ENCODE data around the gene MERTK.

MERTK gene

DNA sequence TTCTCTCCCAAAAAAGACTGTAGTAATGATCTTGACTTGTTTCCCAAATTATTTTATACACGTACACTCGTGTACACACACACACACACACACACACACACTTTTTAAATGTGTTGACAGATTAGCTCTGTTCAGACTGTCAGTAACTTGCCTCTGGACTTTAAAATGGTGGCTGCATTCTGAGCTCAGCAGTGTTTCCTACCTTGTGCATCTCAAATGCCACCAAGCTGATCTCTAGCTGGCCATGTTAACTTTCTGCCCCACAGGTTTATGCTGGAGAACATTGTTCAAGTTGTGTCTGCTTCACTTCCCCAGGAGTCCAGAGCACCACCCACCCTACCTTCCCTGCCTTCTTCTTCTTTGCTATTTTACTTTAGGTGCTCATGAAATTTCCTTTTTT is 83.3 kb downstream of the MERTK start:
- Histone ChIP-seq H3K9ac (ENCODE audit: low read length) (no peak overlapping the region), H3K36me3 (ENCODE audit: control insufficient read depth, insufficient read depth, low read length) (peaks cover 33% of the 10 kb centered on the region), H3K4me3 (ENCODE audit: low read depth, low read length) (no peak overlapping the region), H3K9me3 (ENCODE audit: control insufficient read depth, insufficient read depth, low read depth, low read length) (no peaks in the 10 kb centered on the region; the same call in 1 of the 2 replicates), H3K4me1 (ENCODE audit: control insufficient read depth, insufficient read depth, low read length) (no peaks in the 10 kb centered on the region; the same call in 1 of the 2 replicates), H3K27me3 (ENCODE audit: control insufficient read depth, insufficient read depth, low read length) (no peaks in the 10 kb centered on the region), H3K27ac (ENCODE audit: low read depth, low read length) (no peak overlapping the region)

- Histone ChIP-seq H3K27ac (ENCODE audit: low read depth, low read length) (no peak overlapping the region), H3K4me1 (ENCODE audit: control insufficient read depth, insufficient read depth, low read length) (no peaks in the 10 kb centered on the region; the same call in 1 of the 2 replicates), H3K9me3 (ENCODE audit: control insufficient read depth, insufficient read depth, low read depth, low read length) (no peaks in the 10 kb centered on the region), H3K4me3 (ENCODE audit: low read depth, low read length) (no peak overlapping the region), H3K36me3 (ENCODE audit: control insufficient read depth, insufficient read depth, low read length) (peaks cover 27% of the 10 kb centered on the region), H3K9ac (ENCODE audit: low read length) (no peak overlapping the region), H3K27me3 (ENCODE audit: control insufficient read depth, insufficient read depth, low read length) (no peaks in the 10 kb centered on the region)
Observed at GRCh38 chr2:111982822-111983221, 84.4 kb downstream of the MERTK start.

GRCh38 chr2:111983478-111984212 is 85.2 kb downstream of the MERTK start:
- H3K36me3 ChIP-seq (ENCODE audit: control insufficient read depth, insufficient read depth, low read length), result peaks cover 29% of the 10 kb centered on the region
- no peaks in the 10 kb centered on the region for H3K27me3 ChIP-seq (ENCODE audit: control insufficient read depth, insufficient read depth, low read length)
- H3K9ac ChIP-seq (ENCODE audit: low read length), result no peak overlapping the region
- no peak overlapping the region for H3K4me3 ChIP-seq (ENCODE audit: low read depth, low read length)
- no peaks in the 10 kb centered on the region; the same call in 1 of the 2 replicates for H3K4me1 ChIP-seq (ENCODE audit: control insufficient read depth, insufficient read depth, low read length)
- H3K27ac ChIP-seq (ENCODE audit: low read depth, low read length), result no peak overlapping the region
- H3K9me3 ChIP-seq (ENCODE audit: control insufficient read depth, insufficient read depth, low read depth, low read length), result no peaks in the 10 kb centered on the region

- no peaks in the 10 kb centered on the region for H3K27me3 ChIP-seq (ENCODE audit: control insufficient read depth, insufficient read depth, low read length)
- no peak overlapping the region for H3K4me3 ChIP-seq (ENCODE audit: low read depth, low read length)
- peaks cover 29% of the 10 kb centered on the region for H3K36me3 ChIP-seq (ENCODE audit: control insufficient read depth, insufficient read depth, low read length)
- no peaks in the 10 kb centered on the region for H3K9me3 ChIP-seq (ENCODE audit: control insufficient read depth, insufficient read depth, low read depth, low read length)
- H3K9ac ChIP-seq (ENCODE audit: low read length), result no peak overlapping the region
- no peak overlapping the region for H3K27ac ChIP-seq (ENCODE audit: low read depth, low read length)
- no peaks in the 10 kb centered on the region; the same call in 1 of the 2 replicates for H3K4me1 ChIP-seq (ENCODE audit: control insufficient read depth, insufficient read depth, low read length)
Observed at GRCh38 chr2:111984213-111984604, 85.8 kb downstream of the MERTK start.

- Histone ChIP-seq H3K4me1 (ENCODE audit: control insufficient read depth, insufficient read depth, low read length) (no peaks in the 10 kb centered on the region; the same call in 1 of the 2 replicates), H3K9ac (ENCODE audit: low read length) (no peak overlapping the region), H3K9me3 (ENCODE audit: control insufficient read depth, insufficient read depth, low read depth, low read length) (no peaks in the 10 kb centered on the region), H3K27ac (ENCODE audit: low read depth, low read length) (no peak overlapping the region), H3K27me3 (ENCODE audit: control insufficient read depth, insufficient read depth, low read length) (no peaks in the 10 kb centered on the region), H3K36me3 (ENCODE audit: control insufficient read depth, insufficient read depth, low read length) (peaks cover 31% of the 10 kb centered on the region), H3K4me3 (ENCODE audit: low read depth, low read length) (no peak overlapping the region)
Observed at GRCh38 chr2:111985514-111985913, 87.1 kb downstream of the MERTK start.

GRCh38 chr2:111986116-111986900 is 87.9 kb downstream of the MERTK start:
- Histone ChIP-seq H3K4me3 (ENCODE audit: low read depth, low read length) (no peak overlapping the region), H3K9me3 (ENCODE audit: control insufficient read depth, insufficient read depth, low read depth, low read length) (no peaks in the 10 kb centered on the region), H3K36me3 (ENCODE audit: control insufficient read depth, insufficient read depth, low read length) (peaks cover 31% of the 10 kb centered on the region), H3K27ac (ENCODE audit: low read depth, low read length) (no peak overlapping the region), H3K4me1 (ENCODE audit: control insufficient read depth, insufficient read depth, low read length) (no peaks in the 10 kb centered on the region; the same call in 1 of the 2 replicates), H3K27me3 (ENCODE audit: control insufficient read depth, insufficient read depth, low read length) (no peaks in the 10 kb centered on the region), H3K9ac (ENCODE audit: low read length) (no peak overlapping the region)

DNA sequence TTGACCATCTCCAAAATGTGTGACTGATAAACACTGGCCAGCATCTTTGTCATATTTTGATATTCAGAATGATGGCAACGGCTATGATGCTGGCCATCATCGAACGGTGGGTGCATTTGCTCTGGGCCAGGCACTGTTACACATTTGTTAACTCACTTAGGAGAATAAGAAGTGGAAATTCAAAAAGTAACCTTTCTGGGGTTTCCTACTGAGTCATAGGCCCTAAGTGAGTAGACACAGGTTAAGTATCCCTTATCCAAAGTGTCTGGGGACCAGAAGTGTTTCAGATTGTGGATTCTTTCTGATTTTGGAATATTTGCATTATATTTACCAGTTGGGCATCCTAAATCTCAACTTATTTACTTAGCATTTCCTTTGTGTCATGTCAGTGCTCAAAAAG is 92.0 kb downstream of the MERTK start:
- no peaks in the 10 kb centered on the region for H3K27me3 ChIP-seq (ENCODE audit: control insufficient read depth, insufficient read depth, low read length)

GRCh38 chr2:111990856-111991255 is 92.4 kb downstream of the MERTK start:
- no peaks in the 10 kb centered on the region; the same call in 1 of the 2 replicates for H3K4me1 ChIP-seq (ENCODE audit: control insufficient read depth, insufficient read depth, low read length)
- H3K27me3 ChIP-seq (ENCODE audit: control insufficient read depth, insufficient read depth, low read length), result no peaks in the 10 kb centered on the region
- peaks cover 9% of the 10 kb centered on the region; the same call in 1 of the 2 replicates for H3K36me3 ChIP-seq (ENCODE audit: control insufficient read depth, insufficient read depth, low read length)

More for the DNA sequence above, 92.0 kb downstream of the MERTK start:
- Histone ChIP-seq H3K36me3 (ENCODE audit: control insufficient read depth, insufficient read depth, low read length) (peaks cover 9% of the 10 kb centered on the region; the same call in 1 of the 2 replicates), H3K9ac (ENCODE audit: low read length) (no peak overlapping the region), H3K4me1 (ENCODE audit: control insufficient read depth, insufficient read depth, low read length) (no peaks in the 10 kb centered on the region; the same call in 1 of the 2 replicates), H3K27ac (ENCODE audit: low read depth, low read length) (no peak overlapping the region), H3K9me3 (ENCODE audit: control insufficient read depth, insufficient read depth, low read depth, low read length) (no peaks in the 10 kb centered on the region), H3K4me3 (ENCODE audit: low read depth, low read length) (no peak overlapping the region)

DNA sequence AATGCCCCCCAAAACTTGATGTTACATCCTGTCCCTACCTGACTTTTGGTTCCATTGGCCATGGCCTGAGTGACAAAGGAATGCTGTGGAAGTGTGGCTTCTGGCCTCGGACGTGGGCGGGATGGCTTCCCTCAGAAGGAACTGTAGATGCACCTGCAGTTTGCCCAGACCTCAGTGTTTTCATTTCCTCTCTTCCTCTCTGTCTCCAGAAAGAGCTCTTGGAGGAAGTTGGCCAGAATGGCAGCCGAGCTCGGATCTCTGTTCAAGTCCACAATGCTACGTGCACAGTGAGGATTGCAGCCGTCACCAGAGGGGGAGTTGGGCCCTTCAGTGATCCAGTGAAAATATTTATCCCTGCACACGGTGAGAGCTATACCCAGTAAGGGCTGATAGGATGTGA is 95.6 kb downstream of the MERTK start:
- no peaks in the 10 kb centered on the region for H3K27me3 ChIP-seq (ENCODE audit: control insufficient read depth, insufficient read depth, low read length)
- peaks cover 23% of the 10 kb centered on the region for H3K36me3 ChIP-seq (ENCODE audit: control insufficient read depth, insufficient read depth, low read length)
- no peak overlapping the region for H3K9ac ChIP-seq (ENCODE audit: low read length)
- H3K9me3 ChIP-seq (ENCODE audit: control insufficient read depth, insufficient read depth, low read depth, low read length), result no peaks in the 10 kb centered on the region
- no peak overlapping the region for H3K27ac ChIP-seq (ENCODE audit: low read depth, low read length)
- no peaks in the 10 kb centered on the region for H3K4me1 ChIP-seq (ENCODE audit: control insufficient read depth, insufficient read depth, low read length)
- no peak overlapping the region for H3K4me3 ChIP-seq (ENCODE audit: low read depth, low read length)

More at GRCh38 chr2:111990856-111991255, 92.4 kb downstream of the MERTK start:
- Histone ChIP-seq H3K9ac (ENCODE audit: low read length) (no peak overlapping the region), H3K9me3 (ENCODE audit: control insufficient read depth, insufficient read depth, low read depth, low read length) (no peaks in the 10 kb centered on the region), H3K27ac (ENCODE audit: low read depth, low read length) (no peak overlapping the region), H3K4me3 (ENCODE audit: low read depth, low read length) (no peak overlapping the region)

DNA sequence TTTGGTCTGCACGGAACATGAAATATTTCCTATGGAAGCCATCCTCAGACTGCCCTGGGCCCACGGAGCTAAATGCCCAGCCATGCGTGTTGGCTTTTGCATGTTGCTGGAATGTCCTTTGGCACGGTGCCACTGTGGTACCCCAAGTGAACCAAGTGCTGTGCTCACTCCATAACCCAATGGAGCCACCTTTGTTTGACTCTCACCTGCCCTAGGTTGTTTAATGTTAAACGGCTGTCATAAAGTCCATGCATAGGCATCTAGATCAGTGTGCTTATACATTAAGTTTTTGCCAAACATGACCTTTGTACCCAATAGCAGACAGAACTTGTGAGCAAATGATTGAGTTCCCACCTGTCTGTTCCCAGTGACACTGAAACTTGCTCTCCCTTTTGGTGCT is 96.7 kb downstream of the MERTK start:
- Histone ChIP-seq H3K4me3 (ENCODE audit: low read depth, low read length) (no peak overlapping the region), H3K9me3 (ENCODE audit: control insufficient read depth, insufficient read depth, low read depth, low read length) (no peaks in the 10 kb centered on the region), H3K4me1 (ENCODE audit: control insufficient read depth, insufficient read depth, low read length) (no peaks in the 10 kb centered on the region), H3K27ac (ENCODE audit: low read depth, low read length) (no peak overlapping the region), H3K27me3 (ENCODE audit: control insufficient read depth, insufficient read depth, low read length) (no peaks in the 10 kb centered on the region), H3K9ac (ENCODE audit: low read length) (no peak overlapping the region), H3K36me3 (ENCODE audit: control insufficient read depth, insufficient read depth, low read length) (peaks cover 21% of the 10 kb centered on the region)

- Histone ChIP-seq H3K27me3 (ENCODE audit: control insufficient read depth, insufficient read depth, low read length) (no peaks in the 10 kb centered on the region), H3K4me3 (ENCODE audit: low read depth, low read length) (no peak overlapping the region), H3K9me3 (ENCODE audit: control insufficient read depth, insufficient read depth, low read depth, low read length) (no peaks in the 10 kb centered on the region), H3K27ac (ENCODE audit: low read depth, low read length) (no peak overlapping the region), H3K36me3 (ENCODE audit: control insufficient read depth, insufficient read depth, low read length) (peaks cover 27% of the 10 kb centered on the region), H3K4me1 (ENCODE audit: control insufficient read depth, insufficient read depth, low read length) (no peaks in the 10 kb centered on the region), H3K9ac (ENCODE audit: low read length) (no peak overlapping the region)
Observed at GRCh38 chr2:111999809-112000208, 101.4 kb downstream of the MERTK start.
